Heart right ventricle (tissue), 16 donors: Measurements from ENCODE around the gene CELSR1. TPM values are rescaled to one million over a fixed set of nuclear protein-coding genes. Genes with fewer than 3 reads are reported as not detected.
A peak's percentile ranks its signal among the peaks of the same experiment; 100 is the strongest.
"Not testable (repeated sequence)": the region's sequence is repeated elsewhere in the genome, so short reads cannot be mapped to it uniquely, and the experiment has no call there.

Source experiments
- ATAC-seq, 8 donors: fragments of 200-7000 bp; cut with Tn5 transposase; one replicate each; pipeline ENCODE4 v1.9.1; 2020; ENCODE audit warnings: mild to moderate bottlenecking in 8 of 8, moderate library complexity in 8 of 8, moderate number of reproducible peaks in 1 of 8
- DNase-seq, 2 donors: peaks; one replicate each; pipeline ENCODE4 v3.0.0-alpha.2; 2020
- H3K27ac ChIP-seq, 10 donors: fragments of 200-600 bp; sonication (generic) in 2 of 10; one replicate each; pipeline versions ENCODE4 v1.5.0 to v1.8.0; 2020 to 2022; ENCODE audit warnings: mild to moderate bottlenecking in 3 of 10
- H3K27me3 ChIP-seq, 7 donors: fragments of 200-600 bp; one replicate each; pipeline ENCODE4 v1.8.0; 2021 to 2022; ENCODE audit warnings: mild to moderate bottlenecking in 2 of 7
- H3K36me3 ChIP-seq, 9 donors: fragments of 200-600 bp; sonication (generic) in 1 of 9; one replicate each; pipeline versions ENCODE4 v1.5.0 to v1.8.0; 2020 to 2022; ENCODE audit warnings: mild to moderate bottlenecking in 2 of 9
- H3K4me1 ChIP-seq, 9 donors: fragments of 200-600 bp; sonication (generic) in 1 of 9; one replicate each; pipeline versions ENCODE4 v1.5.0 to v1.8.0; 2020 to 2022; ENCODE audit warnings: mild to moderate bottlenecking in 4 of 9
- H3K4me3 ChIP-seq, 10 donors: fragments of 200-600 bp; sonication (generic) in 2 of 10; one replicate each; pipeline versions ENCODE4 v1.5.0 to v1.8.0; 2020 to 2022; ENCODE audit warnings: mild to moderate bottlenecking in 7 of 10, moderate library complexity in 2 of 10
- H3K9me3 ChIP-seq, 11 donors: fragments of 200-600 bp in 10 of 11; sonication (generic) in 2 of 11; one replicate each; pipeline versions ENCODE4 v1.5.0 to v1.8.0; 2013 to 2022; ENCODE audit warnings: mild to moderate bottlenecking in 2 of 11, control low read depth in 1 of 11, moderate library complexity in 1 of 11
- CTCF ChIP-seq, 9 donors: fragments of 200-600 bp; sonication (generic) in 2 of 9; IDR thresholded peaks; one replicate each; pipeline versions ENCODE4 v1.5.0 to v1.8.0; 2021 to 2022; ENCODE audit warnings: antibody characterized with exemption in 9 of 9, mild to moderate bottlenecking in 5 of 9, moderate library complexity in 1 of 9
- WGBS, 2 donors: extraction: QIAGEN DNeasy Blood & Tissue Kit; methylation state at CpG; one replicate each; pipeline ENCODE4 v1.1.7; 2013; ENCODE audit warnings: inconsistent platforms in 1 of 2; 5-methylcytosine and 5-hydroxymethylcytosine counted together
- intact Hi-C, 10 donors: fragments of 100-400 bp; cut with DNase I; formaldehyde crosslinking; loops; one replicate each; pipeline versions ENCODE4 v1.11.1 to v1.14.2; 2022
- polyA plus RNA-seq, 2 donors: library from polyadenylated mRNA; stranded (reverse); fragments of 200-250 nt; gene quantifications; one replicate each; pipeline ENCODE4 v1.2.3, GENCODE V29; 2013
- total RNA-seq, 10 donors: library from RNA; stranded (reverse); fragmentation: NEBNext Ultra II Directional in 3 of 10; extraction: Animal tissue kit (Norgen Biotek cat#: 25700) in 3 of 10; gene quantifications; one replicate each; pipeline versions ENCODE4 v1.2.1 to v1.2.4, GENCODE V29; 2021 to 2023
- donor health status: Arrhythmogenic right ventricular cardiomyopathy.
- donor health status: ischemic (EF 13 %, LVEDD 7.1; RV severe dilation, severe dysfunction).
- donor health status: healthy with polysubstance abuse.
- donor health status: DM: no; HTN: yes; CAD: no.
- donor health status: DM: no; HTN: no; CAD: no.
- donor health status: ischemic (EF 25% LVEDD 6.9; RV normal size, moderate dysfunction).
- donor health status: ischemic (EF 25% LVEDD 5.7; RV mildly dilated, moderate dysfunction).
- donor health status: healthy.
- donor health status: DM: yes; HTN: yes; CAD: no.
- donor health status: Ischemic cardiomyopathy.
- donor health status: ischemic (EF 35%, LVEDD 5.7; RV mildly dilated, moderate dysfunction).
- donor health status: nonischemic (EF 11% LVEDD 7.7; RV severe dilation, severe dysfunction).
- donor health status: DM: yes; HTN: yes; CAD: no.
- donor health status: PGD.
- donor health status: ischemic (EF 29% LVEDD 5.4; RV normal size, mild dysfunction).
- donor health status: nonischemic (EF 23%, LVEDD 6.1; RV moderate dilation, normal function).

The CELSR1 gene
- total and polyA plus RNA-seq, 12 donors, result 4.0 to 16.7 (median 11.4) TPM

DNA sequence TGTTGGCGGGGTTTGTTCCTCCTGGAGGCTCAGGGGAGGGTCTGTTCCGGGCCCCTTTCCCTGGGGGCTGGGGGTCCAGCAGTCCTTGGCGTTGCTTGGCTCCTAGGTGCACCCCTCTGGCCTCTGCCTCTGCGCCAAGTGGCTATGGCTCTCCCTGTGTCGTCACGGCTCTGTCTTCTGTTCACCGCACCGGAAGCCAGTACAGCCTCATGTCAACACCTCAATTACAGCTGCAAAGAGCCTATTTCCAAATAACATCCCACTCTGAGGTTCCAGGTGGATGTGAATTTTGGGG lies 64.8 kb downstream of the CELSR1 start:
- Histone ChIP-seq H3K36me3 (no peaks in the 10 kb centered on the region), H3K4me1 (no peaks in the 10 kb centered on the region), H3K9me3 (peaks cover 0 to 7% (median 0%) of the 10 kb centered on the region in 11 donors), H3K27me3 (peaks cover 0 to 8% (median 0%) of the 10 kb centered on the region in 7 donors), H3K27ac (no peak overlapping the region), H3K4me3 (no peak overlapping the region)
- ATAC-seq (peak in 1 of 8 donors; percentile 54), DNase-seq (no peak)
- WGBS, 2 donors, result 48 to 55% methylated on average over 8 of the region's 8 CpGs
- no peak for TF ChIP-seq CTCF (IDR thresholded peaks at IDR 0.05)
- intact Hi-C loops, result no loop called here

- 69 to 74% methylated on average over 33 of the region's 33 CpGs for WGBS, 2 donors
- ATAC-seq (peak in 3 of 8 donors; percentile 30 to 63 (median 49)), DNase-seq (no peak)
- Histone ChIP-seq H3K4me1 (no peaks in the 10 kb centered on the region), H3K9me3 (peaks cover 0 to 7% (median 0%) of the 10 kb centered on the region in 11 donors), H3K36me3 (no peaks in the 10 kb centered on the region), H3K27ac (no peak overlapping the region), H3K27me3 (peaks cover 0 to 7% (median 0%) of the 10 kb centered on the region in 7 donors), H3K4me3 (no peak overlapping the region)
- intact Hi-C loops, result no loop called here
- no peak for TF ChIP-seq CTCF (IDR thresholded peaks at IDR 0.05)
Observed at GRCh38 chr22:46471901-46472721, 65.3 kb downstream of the CELSR1 start.

DNA sequence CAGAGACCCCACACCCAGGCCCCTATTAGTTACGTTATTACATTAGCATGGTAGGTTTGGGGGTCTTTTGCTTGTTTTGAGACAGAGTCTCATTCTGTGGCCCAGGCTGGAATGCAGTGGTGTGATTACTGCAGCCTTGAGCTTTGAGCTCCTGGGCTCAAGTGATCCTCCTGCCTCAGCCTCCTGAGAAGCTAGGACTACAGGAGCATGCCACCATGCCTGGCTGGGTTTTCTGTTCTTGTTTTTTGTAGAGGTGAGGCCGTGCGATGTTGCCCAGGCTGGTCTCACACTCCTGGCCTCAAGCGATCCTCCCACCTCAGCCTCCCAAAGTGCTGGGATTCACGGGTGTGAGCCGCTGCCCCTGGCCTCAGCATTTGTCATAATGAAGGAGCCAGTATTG lies 66.1 kb downstream of the CELSR1 start:
- H3K9me3 ChIP-seq, H3K4me3 ChIP-seq, ATAC-seq, intact Hi-C loops, H3K27ac ChIP-seq, H3K36me3 ChIP-seq, H3K27me3 ChIP-seq, DNase-seq, H3K4me1 ChIP-seq: not testable (repeated sequence)
- 91 to 96% methylated on average over 6 of the region's 6 CpGs for WGBS, 2 donors

DNA sequence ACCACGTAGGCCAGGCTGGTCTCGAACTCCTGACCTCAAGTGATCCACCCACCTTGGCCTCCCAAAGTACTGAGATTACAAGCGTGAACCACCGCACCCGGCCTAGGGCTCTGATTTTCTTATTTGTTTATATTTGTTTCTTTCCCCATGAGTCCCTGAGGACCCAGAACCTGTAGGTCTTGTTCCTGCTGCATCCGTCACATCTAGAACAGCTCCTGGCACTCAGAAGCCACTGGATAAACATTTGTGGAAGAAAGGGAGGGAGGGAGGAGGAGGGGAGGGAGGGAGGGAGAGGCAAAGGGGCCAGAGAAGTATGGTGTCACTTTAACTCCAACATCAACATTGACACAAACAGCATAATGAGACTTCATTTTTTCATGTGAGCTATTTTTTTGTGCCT lies 67.7 kb downstream of the CELSR1 start:
- WGBS, 2 donors, result 75 to 84% methylated on average over 6 of the region's 6 CpGs
- intact Hi-C loops, result no loop called here
- peaks cover 0 to 10% (median 0%) of the 10 kb centered on the region in 7 donors for H3K27me3 ChIP-seq

More for the DNA sequence above, 67.7 kb downstream of the CELSR1 start:
- Histone ChIP-seq H3K9me3 (peaks cover 0 to under 1% (median 0%) of the 10 kb centered on the region in 11 donors), H3K4me3 (no peak overlapping the region), H3K36me3 (no peaks in the 10 kb centered on the region), H3K4me1 (peaks cover 0 to 9% (median 0%) of the 10 kb centered on the region in 9 donors), H3K27ac (no peak overlapping the region)
- TF ChIP-seq CTCF (IDR thresholded peaks at IDR 0.05), result no peak
- DNase-seq, result no peak
- no peak for ATAC-seq
